GM21381 (cell line): ENCODE measurements around the gene HSPA12B.

ENCODE experiments used
- ATAC-seq: cut with Tn5 transposase; IDR thresholded peaks from one replicate; pipeline ENCODE4 v1.9.1; 2021; ENCODE audit warnings: mild to moderate bottlenecking, moderate library complexity; ENCODE audit not compliant: unreplicated experiment

HSPA12B gene

GRCh38 chr20:3747471-3747870, 15.0 kb downstream of the HSPA12B start:
- ATAC-seq = no peak

- no peak for ATAC-seq
These were observed 15.6 kb downstream of the HSPA12B start for GRCh38 chr20:3748073-3748472.

- no peak for ATAC-seq
These were observed 16.7 kb downstream of the HSPA12B start for GRCh38 chr20:3749087-3749688.

- no peak for ATAC-seq
These were observed 17.4 kb downstream of the HSPA12B start for GRCh38 chr20:3749689-3750531.

- no peak for ATAC-seq
These were observed 18.8 kb downstream of the HSPA12B start for GRCh38 chr20:3751305-3751674.

GRCh38 chr20:3751675-3752385, 19.3 kb downstream of the HSPA12B start:
- no peak for ATAC-seq

- ATAC-seq = no peak
These were observed 19.9 kb downstream of the HSPA12B start for GRCh38 chr20:3752386-3752759.

- ATAC-seq = no peak
These were observed 20.6 kb downstream of the HSPA12B start for GRCh38 chr20:3753098-3753497.

- ATAC-seq = no peak
These were observed 21.2 kb downstream of the HSPA12B start for GRCh38 chr20:3753501-3754275.

- no peak for ATAC-seq
These were observed 21.8 kb downstream of the HSPA12B start for GRCh38 chr20:3754276-3754630.

GRCh38 chr20:3755269-3755668, 22.8 kb downstream of the HSPA12B start:
- no peak for ATAC-seq

- ATAC-seq = no peak
These were observed 23.5 kb downstream of the HSPA12B start for GRCh38 chr20:3755814-3756480.

- no peak for ATAC-seq
These were observed 24.8 kb downstream of the HSPA12B start for GRCh38 chr20:3757268-3757667.

GRCh38 chr20:3758566-3758965, 26.1 kb downstream of the HSPA12B start:
- no peak for ATAC-seq

GRCh38 chr20:3759316-3759823, 26.9 kb downstream of the HSPA12B start:
- ATAC-seq = no peak

GRCh38 chr20:3759884-3760283, 27.4 kb downstream of the HSPA12B start:
- ATAC-seq = no peak

- no peak for ATAC-seq
These were observed 28.3 kb downstream of the HSPA12B start for GRCh38 chr20:3760655-3761348.

- ATAC-seq = no peak
These were observed 31.5 kb downstream of the HSPA12B start for GRCh38 chr20:3763671-3764601.

GRCh38 chr20:3764659-3765058, 32.2 kb downstream of the HSPA12B start:
- no peak for ATAC-seq
